Testis (tissue), 2 donors: ENCODE results near the gene C3orf85.

Experiments used
- CTCF ChIP-seq, 3 experiments: fragments of 450-650 bp in 2 of 3; fragments of 200-600 bp in 1 of 3; sonication (generic) in 1 of 3; IDR thresholded peaks; one replicate each; pipeline ENCODE4 v1.5.1; 2016 to 2019; ENCODE audit warnings: antibody characterized with exemption in 3 of 3, mild to moderate bottlenecking in 2 of 3, moderate library complexity in 1 of 3
- POLR2A ChIP-seq: fragments of 450-650 bp; IDR thresholded peaks from one replicate; pipeline ENCODE4 v1.6.1; 2017; ENCODE audit warnings: antibody characterized with exemption, mild to moderate bottlenecking, moderate library complexity

GRCh38 chr3:109177908-109178307 lies 41.4 kb downstream of the C3orf85 start:
- TF ChIP-seq POLR2A (no peak), CTCF (IDR thresholded peaks at IDR 0.05) (no peak)
